Nephron (organoid): ENCODE data around the gene L3MBTL1.

Experiments
- H3K27ac Mint-ChIP-seq, 3 experiments: 2 replicates each; pipeline ENCODE4 v1.8.0; 2020; ENCODE audit warnings: mixed read lengths in 3 of 3, mild to moderate bottlenecking in 2 of 3, moderate library complexity in 1 of 3
- H3K27me3 Mint-ChIP-seq: 2 replicates; pipeline ENCODE4 v1.8.0; 2021; ENCODE audit warnings: low read depth, mild to moderate bottlenecking, moderate library complexity, mixed read lengths
- H3K36me3 Mint-ChIP-seq: 2 replicates; pipeline ENCODE4 v1.8.0; 2020; ENCODE audit warnings: low read depth, mixed read lengths
- H3K4me1 Mint-ChIP-seq: 2 replicates; pipeline ENCODE4 v1.8.0; 2020; ENCODE audit warnings: mixed read lengths
- H3K4me3 Mint-ChIP-seq, 3 experiments: 2 replicates each; pipeline ENCODE4 v1.8.0; 2020; ENCODE audit warnings: mild to moderate bottlenecking in 3 of 3, mixed read lengths in 3 of 3, moderate library complexity in 2 of 3
- H3K9me3 Mint-ChIP-seq: 2 replicates; pipeline ENCODE4 v1.8.0; 2020; ENCODE audit warnings: mixed read lengths
- CTCF ChIP-seq, 3 experiments: fragments of 200-600 bp; sonication (generic); IDR thresholded peaks; one replicate each; pipeline ENCODE4 v1.5.0; 2021; ENCODE audit warnings: antibody characterized with exemption in 3 of 3; ENCODE audit not compliant: unreplicated experiment in 3 of 3

The L3MBTL1 gene

GRCh38 chr20:43529457-43530153 lies 22.1 kb downstream of the L3MBTL1 start:
- Mint-ChIP-seq H3K27ac (no peak overlapping the region), H3K4me1 (no peaks in the 10 kb centered on the region), H3K27me3 (no peaks in the 10 kb centered on the region), H3K9me3 (no peaks in the 10 kb centered on the region), H3K36me3 (no peaks in the 10 kb centered on the region), H3K4me3 (no peak overlapping the region)
- TF ChIP-seq CTCF (IDR thresholded peaks at IDR 0.05; ENCODE audit: unreplicated experiment in 3 of 3), result no peak

DNA sequence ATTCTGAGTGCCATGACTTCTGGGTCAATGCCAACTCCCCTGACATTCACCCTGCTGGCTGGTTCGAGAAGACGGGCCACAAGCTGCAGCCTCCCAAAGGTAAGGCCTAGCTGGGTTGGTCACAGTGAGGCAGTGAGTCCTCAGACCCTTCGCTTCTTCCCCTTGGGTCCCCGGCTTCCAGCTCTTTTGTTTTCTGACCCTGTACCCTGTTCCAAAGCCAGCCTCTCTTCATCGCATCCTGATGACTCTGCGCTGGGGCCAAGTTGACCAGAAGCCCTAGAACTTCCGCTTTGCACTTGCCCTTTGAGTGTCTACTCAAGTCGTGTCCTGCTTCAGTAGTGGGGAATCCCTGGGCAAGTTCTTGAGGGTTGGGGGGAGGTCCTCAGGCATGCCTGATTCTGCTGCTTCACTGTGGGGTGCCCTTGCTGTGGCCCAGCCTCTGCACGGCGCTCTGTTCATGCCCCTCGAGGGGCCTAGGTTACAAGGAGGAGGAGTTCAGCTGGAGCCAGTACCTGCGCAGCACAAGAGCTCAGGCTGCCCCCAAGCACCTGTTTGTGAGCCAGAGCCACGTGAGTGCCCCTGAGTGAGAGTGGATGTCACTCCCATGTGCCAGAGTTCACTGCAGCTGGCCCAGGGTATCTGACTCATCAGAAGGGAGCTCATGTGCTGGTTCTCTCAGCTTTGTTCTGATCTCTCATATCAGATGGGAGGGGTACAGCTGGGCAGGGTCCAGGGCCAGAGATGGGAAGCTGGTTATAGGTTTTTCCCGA lies 23.0 kb downstream of the L3MBTL1 start:
- no peak overlapping the region for H3K4me3 Mint-ChIP-seq
- no peaks in the 10 kb centered on the region for H3K27me3 Mint-ChIP-seq
- no peaks in the 10 kb centered on the region for H3K4me1 Mint-ChIP-seq
- no peak overlapping the region for H3K27ac Mint-ChIP-seq
- no peaks in the 10 kb centered on the region for H3K36me3 Mint-ChIP-seq
- no peak for TF ChIP-seq CTCF (IDR thresholded peaks at IDR 0.05; ENCODE audit: unreplicated experiment in 3 of 3)
- no peaks in the 10 kb centered on the region for H3K9me3 Mint-ChIP-seq

DNA sequence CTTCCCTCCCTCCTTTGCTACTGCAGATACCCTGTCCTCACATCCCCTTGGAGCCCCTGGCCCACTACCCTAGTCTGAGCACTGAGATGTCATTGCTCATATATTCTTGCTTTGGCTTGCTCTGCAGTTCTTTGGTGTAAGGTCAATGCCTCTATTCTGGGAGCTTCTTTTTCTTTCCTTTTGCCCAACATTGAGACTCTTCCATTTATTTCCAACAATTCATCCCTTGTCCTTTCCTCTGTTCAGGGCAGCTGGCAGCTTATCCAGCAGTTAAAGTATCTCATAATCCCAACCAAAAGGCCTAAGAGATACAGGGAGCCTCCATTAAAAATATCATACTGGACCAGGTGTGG lies 23.6 kb downstream of the L3MBTL1 start:
- H3K36me3 Mint-ChIP-seq, result no peaks in the 10 kb centered on the region
- no peaks in the 10 kb centered on the region for H3K9me3 Mint-ChIP-seq
- no peak for TF ChIP-seq CTCF (IDR thresholded peaks at IDR 0.05; ENCODE audit: unreplicated experiment in 3 of 3)
- no peaks in the 10 kb centered on the region for H3K27me3 Mint-ChIP-seq
- no peaks in the 10 kb centered on the region for H3K4me1 Mint-ChIP-seq
- H3K27ac Mint-ChIP-seq, result no peak overlapping the region
- H3K4me3 Mint-ChIP-seq, result no peak overlapping the region

DNA sequence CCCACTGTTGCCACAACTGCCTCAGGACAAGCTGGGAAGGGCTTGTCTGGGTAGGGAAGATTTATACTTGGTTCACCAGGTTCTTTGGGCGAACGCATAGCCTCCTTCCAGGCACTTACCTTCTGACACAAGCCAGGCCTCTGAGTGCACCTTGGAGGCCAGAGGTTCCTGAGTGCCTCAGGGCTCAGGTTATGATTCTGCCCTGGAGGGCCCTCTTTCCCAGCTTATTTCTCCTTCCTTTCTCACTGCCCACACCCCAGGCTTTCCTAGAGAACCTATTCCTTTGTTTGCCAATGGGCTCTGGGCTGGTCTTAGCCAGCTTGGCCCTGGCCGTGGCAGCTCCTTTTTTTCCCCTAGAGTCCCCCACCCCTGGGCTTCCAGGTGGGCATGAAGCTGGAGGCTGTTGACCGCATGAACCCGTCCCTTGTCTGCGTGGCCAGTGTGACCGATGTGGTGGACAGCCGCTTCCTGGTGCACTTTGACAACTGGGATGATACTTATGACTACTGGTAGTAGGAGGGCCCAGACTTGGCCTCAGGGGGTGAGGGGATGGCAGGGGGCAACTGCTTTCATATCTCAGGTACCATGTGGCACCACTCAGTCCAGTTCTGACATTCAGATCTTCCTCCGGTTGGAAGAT lies 25.0 kb downstream of the L3MBTL1 start:
- Mint-ChIP-seq H3K27ac (no peak overlapping the region), H3K4me1 (no peaks in the 10 kb centered on the region)

GRCh38 chr20:43533060-43533459 lies 25.6 kb downstream of the L3MBTL1 start:
- Mint-ChIP-seq H3K4me3 (no peak overlapping the region), H3K4me1 (no peaks in the 10 kb centered on the region), H3K36me3 (no peaks in the 10 kb centered on the region), H3K27ac (no peak overlapping the region), H3K27me3 (no peaks in the 10 kb centered on the region), H3K9me3 (no peaks in the 10 kb centered on the region)
- no peak for TF ChIP-seq CTCF (IDR thresholded peaks at IDR 0.05; ENCODE audit: unreplicated experiment in 3 of 3)

More for the DNA sequence above, 25.0 kb downstream of the L3MBTL1 start:
- Mint-ChIP-seq H3K27me3 (no peaks in the 10 kb centered on the region), H3K9me3 (no peaks in the 10 kb centered on the region), H3K4me3 (no peak overlapping the region), H3K36me3 (no peaks in the 10 kb centered on the region)
- TF ChIP-seq CTCF (IDR thresholded peaks at IDR 0.05; ENCODE audit: unreplicated experiment in 3 of 3), result no peak
